Chondrocyte (in vitro differentiated cells): ENCODE measurements around the gene SHH. TPM values are rescaled to one million over a fixed set of nuclear protein-coding genes. Genes with fewer than 3 reads are reported as not detected.

Experiments
- DNase-seq: peaks from one replicate; pipeline ENCODE4 v3.0.0; 2021; ENCODE audit warnings: mixed read lengths, low spot score
- H3K27ac Mint-ChIP-seq: one replicate; pipeline ENCODE4 v1.8.0; 2021; ENCODE audit warnings: mild to moderate bottlenecking, moderate library complexity, mixed read lengths; ENCODE audit not compliant: unreplicated experiment
- H3K27me3 Mint-ChIP-seq: 2 replicates; pipeline ENCODE4 v1.8.0; 2021; ENCODE audit warnings: low read depth, mixed read lengths
- H3K36me3 Mint-ChIP-seq: 2 replicates; pipeline ENCODE4 v1.8.0; 2021; ENCODE audit warnings: low read depth, mixed read lengths
- H3K4me1 Mint-ChIP-seq: 2 replicates; pipeline ENCODE4 v1.8.0; 2021; ENCODE audit warnings: low read depth, mild to moderate bottlenecking, mixed read lengths
- H3K4me3 Mint-ChIP-seq: one replicate; pipeline ENCODE4 v1.8.0; 2021; ENCODE audit warnings: mild to moderate bottlenecking, moderate library complexity, mixed read lengths; ENCODE audit not compliant: unreplicated experiment
- H3K9me3 Mint-ChIP-seq: 2 replicates; pipeline ENCODE4 v1.8.0; 2021; ENCODE audit warnings: low read depth, mixed read lengths
- total RNA-seq: library from RNA; stranded (reverse); gene quantifications from 3 replicates; pipeline ENCODE4 v1.2.1, GENCODE V29; 2021
- TF ChIP-seq, protein P1 (sequence below): fragments of 200-600 bp; sonication (generic); IDR thresholded peaks from 2 replicates; pipeline ENCODE4 v1.5.0; 2021; ENCODE audit warnings: antibody characterized with exemption, mild to moderate bottlenecking, moderate library complexity

The SHH gene
- total RNA-seq, 1 donor from 2014 or later, result not detected

GRCh38 chr7:155831807-155832524, 19.7 kb upstream of the SHH start:
- H3K27me3 Mint-ChIP-seq, result peaks cover 20% of the 10 kb centered on the region
- no peaks in the 10 kb centered on the region for H3K4me1 Mint-ChIP-seq
- no peak overlapping the region for H3K27ac Mint-ChIP-seq
- H3K9me3 Mint-ChIP-seq, result no peaks in the 10 kb centered on the region
- TF ChIP-seq, protein P1, sequence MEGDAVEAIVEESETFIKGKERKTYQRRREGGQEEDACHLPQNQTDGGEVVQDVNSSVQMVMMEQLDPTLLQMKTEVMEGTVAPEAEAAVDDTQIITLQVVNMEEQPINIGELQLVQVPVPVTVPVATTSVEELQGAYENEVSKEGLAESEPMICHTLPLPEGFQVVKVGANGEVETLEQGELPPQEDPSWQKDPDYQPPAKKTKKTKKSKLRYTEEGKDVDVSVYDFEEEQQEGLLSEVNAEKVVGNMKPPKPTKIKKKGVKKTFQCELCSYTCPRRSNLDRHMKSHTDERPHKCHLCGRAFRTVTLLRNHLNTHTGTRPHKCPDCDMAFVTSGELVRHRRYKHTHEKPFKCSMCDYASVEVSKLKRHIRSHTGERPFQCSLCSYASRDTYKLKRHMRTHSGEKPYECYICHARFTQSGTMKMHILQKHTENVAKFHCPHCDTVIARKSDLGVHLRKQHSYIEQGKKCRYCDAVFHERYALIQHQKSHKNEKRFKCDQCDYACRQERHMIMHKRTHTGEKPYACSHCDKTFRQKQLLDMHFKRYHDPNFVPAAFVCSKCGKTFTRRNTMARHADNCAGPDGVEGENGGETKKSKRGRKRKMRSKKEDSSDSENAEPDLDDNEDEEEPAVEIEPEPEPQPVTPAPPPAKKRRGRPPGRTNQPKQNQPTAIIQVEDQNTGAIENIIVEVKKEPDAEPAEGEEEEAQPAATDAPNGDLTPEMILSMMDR, result no peak
- no peaks in the 10 kb centered on the region for H3K36me3 Mint-ChIP-seq
- peak; percentile 56 for DNase-seq
- H3K4me3 Mint-ChIP-seq, result no peak overlapping the region

GRCh38 chr7:155830961-155831806, 18.9 kb upstream of the SHH start:
- no peaks in the 10 kb centered on the region for H3K9me3 Mint-ChIP-seq
- no peaks in the 10 kb centered on the region for H3K4me1 Mint-ChIP-seq
- no peaks in the 10 kb centered on the region for H3K36me3 Mint-ChIP-seq
- TF ChIP-seq, protein P1, result no peak
- peaks cover 25% of the 10 kb centered on the region for H3K27me3 Mint-ChIP-seq
- H3K4me3 Mint-ChIP-seq, result no peak overlapping the region
- H3K27ac Mint-ChIP-seq, result no peak overlapping the region
- peak; percentile 90 for DNase-seq

GRCh38 chr7:155829796-155830470, 17.7 kb upstream of the SHH start:
- TF ChIP-seq, protein P1, result no peak
- Mint-ChIP-seq H3K27ac (no peak overlapping the region), H3K9me3 (no peaks in the 10 kb centered on the region), H3K4me1 (no peaks in the 10 kb centered on the region), H3K27me3 (peaks cover 32% of the 10 kb centered on the region), H3K4me3 (no peak overlapping the region), H3K36me3 (no peaks in the 10 kb centered on the region)
- DNase-seq, result peak; percentile 68

DNA sequence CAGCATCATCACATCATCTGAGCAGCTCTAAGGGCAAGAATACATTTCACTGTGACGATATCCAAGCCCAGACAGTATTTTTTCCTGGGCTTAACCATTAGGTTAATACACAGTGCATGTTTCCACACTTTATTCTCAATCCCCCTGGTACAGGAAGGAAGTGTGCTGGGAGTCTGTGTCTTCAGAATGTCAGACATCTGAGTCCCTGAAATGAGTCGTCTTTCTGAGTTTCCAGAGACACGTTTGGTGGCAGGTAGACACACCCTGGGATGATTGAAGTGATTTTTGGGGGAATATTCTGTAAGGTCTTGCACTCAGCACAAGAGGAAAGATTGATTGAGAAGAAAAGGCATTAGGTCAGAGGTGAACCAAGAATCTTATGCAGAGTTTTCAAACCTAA, 13.1 kb upstream of the SHH start:
- no peak for DNase-seq

More for the DNA sequence above, 13.1 kb upstream of the SHH start:
- H3K27me3 Mint-ChIP-seq, result peaks cover 57% of the 10 kb centered on the region
- TF ChIP-seq, protein P1, result no peak
- H3K36me3 Mint-ChIP-seq, result no peaks in the 10 kb centered on the region
- H3K27ac Mint-ChIP-seq, result no peak overlapping the region
- H3K4me3 Mint-ChIP-seq, result no peak overlapping the region
- H3K4me1 Mint-ChIP-seq, result no peaks in the 10 kb centered on the region
- H3K9me3 Mint-ChIP-seq, result no peaks in the 10 kb centered on the region
